DOHH2 (cell line): Measurements from ENCODE around the gene P4HB.

Experiments used
- CTCF ChIP-seq: fragments of 200-600 bp; sonication (generic); IDR thresholded peaks from one replicate; pipeline ENCODE4 v1.5.1; 2014; ENCODE audit warnings: antibody characterized with exemption, mild to moderate bottlenecking, low read depth, low read length; ENCODE audit not compliant: poor library complexity, severe bottlenecking
- EZH2phosphoT487 ChIP-seq: fragments of 200-600 bp; sonication (generic); IDR thresholded peaks from 2 replicates; pipeline ENCODE4 v1.6.1; 2017; ENCODE audit warnings: borderline replicate concordance, mild to moderate bottlenecking, antibody characterized with exemption, low read length, moderate library complexity, mixed read lengths

GRCh38 chr17:81859906-81860755, at the start of gene P4HB:
- no peak for TF ChIP-seq CTCF
- TF ChIP-seq EZH2phosphoT487: no peak
